GM21576 (cell line): ENCODE data around the gene TEAD3.
A peak's percentile ranks its signal among the peaks of the same experiment; 100 is the strongest.

Source experiments
- ATAC-seq: cut with Tn5 transposase; IDR thresholded peaks from one replicate; pipeline ENCODE4 v1.9.1; 2021; ENCODE audit warnings: mild to moderate bottlenecking, moderate library complexity; ENCODE audit not compliant: unreplicated experiment

Gene TEAD3

GRCh38 chr6:35477028-35477427 is 19.9 kb downstream of the TEAD3 start:
- ATAC-seq = no peak

- ATAC-seq = no peak
Observed at GRCh38 chr6:35476004-35476403, 20.9 kb downstream of the TEAD3 start.

GRCh38 chr6:35475573-35475972 is 21.3 kb downstream of the TEAD3 start:
- no peak for ATAC-seq

DNA sequence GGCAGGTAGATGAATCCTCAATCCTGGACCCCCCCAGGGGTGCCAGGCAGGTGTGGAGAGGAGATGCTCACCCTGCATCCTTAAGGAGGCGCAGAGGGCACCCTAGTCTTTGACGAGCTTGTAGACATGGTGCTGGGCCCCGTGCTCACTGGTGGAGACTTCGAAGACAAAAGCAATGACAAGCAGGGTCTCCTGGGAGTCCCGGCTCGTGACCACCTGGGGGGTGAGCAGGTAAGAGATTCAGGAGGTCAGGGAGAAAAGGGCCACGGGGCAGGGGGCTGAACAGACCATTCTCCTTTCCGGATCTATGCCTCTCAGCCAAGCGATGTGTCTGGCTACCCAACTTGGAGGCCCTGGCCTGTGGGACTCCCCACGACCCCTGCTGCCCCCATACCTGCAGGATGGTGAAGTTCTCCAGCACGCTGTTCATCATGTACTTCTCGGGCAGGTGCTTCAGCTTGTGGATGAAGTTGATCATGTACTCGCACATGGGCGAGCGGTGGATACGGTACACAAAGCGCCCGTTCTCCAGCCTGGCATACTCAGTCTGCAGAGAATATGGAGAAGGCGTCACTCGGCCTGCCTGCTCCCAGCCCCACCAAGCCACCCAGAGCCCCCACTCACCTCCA is 21.8 kb downstream of the TEAD3 start:
- ATAC-seq = no peak

- no peak for ATAC-seq
Observed at GRCh38 chr6:35474131-35474941, 22.5 kb downstream of the TEAD3 start.

DNA sequence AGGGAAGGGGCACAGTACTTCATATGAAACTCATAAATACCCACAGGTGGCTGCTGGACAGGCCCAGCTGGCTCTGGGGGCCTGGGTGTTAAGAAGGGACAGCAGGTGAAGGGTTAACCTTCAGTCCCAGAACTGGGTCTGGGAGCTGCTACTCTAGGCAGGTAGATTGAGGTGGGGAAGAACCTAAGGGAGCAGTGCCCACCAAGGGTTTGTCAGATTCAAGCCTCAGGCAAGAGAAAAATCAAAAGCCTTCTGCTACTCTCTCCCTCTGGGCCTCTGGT is 23.1 kb downstream of the TEAD3 start:
- ATAC-seq = no peak

DNA sequence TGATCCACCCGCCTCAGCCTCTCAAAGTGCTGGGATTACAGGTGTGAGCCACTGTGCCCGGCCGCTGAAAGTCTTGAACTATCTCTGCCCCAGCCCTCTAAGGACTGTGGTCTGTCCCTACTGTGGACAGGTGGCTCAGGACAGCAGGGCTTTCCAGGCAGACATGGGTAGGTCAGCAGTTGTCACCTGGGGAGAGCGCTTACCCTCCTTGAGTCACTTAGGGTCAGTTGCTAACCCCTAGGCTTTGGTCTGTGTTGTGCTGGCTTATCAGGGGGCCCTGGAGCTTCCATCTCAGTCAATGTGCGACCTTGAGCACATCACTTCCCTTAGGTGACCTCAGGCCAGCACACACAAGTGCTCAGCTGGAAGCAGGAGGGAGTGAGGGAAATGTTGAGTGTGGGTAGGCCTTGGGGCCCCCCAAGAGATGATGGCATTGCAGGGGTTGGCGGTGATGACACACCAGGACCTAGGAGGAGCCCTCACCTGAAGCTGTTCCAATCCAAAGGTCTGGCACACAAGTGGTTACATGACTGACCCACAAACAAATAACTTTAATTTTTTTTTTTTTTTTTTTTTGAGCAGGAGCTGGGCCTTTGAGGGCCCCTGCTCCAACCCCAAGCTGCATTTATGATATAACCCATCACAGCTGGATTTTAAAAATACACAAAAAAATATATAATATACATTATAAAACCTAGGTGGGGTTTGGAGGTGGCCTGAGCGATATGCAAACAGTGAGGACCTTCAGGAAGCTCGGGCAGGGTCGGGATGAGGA is 23.6 kb downstream of the TEAD3 start:
- ATAC-seq = no peak

DNA sequence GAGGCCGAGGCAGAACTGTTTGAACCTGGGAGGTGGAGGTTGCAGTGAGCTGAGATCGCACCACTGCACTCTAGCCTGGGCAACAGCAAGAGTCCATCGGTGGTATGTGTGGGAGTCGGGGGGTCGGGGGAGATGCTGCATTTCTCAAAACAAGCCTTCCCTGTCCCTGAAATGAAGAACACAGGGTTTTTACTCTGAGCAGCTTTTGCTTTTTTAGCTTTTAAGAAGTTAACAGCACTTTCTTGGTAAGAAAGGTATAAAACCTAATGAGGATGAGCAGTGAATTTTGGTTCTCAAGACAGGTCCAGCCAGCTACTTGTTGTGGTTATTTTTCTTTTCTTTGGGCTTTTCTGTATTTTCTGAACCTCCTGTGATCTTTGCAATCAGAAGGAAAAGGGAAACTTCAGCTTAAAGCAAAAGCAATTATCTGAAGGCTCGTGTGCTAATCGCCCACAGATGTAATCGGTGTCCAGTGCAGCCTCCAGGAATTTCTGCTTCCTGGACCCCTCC is 25.0 kb downstream of the TEAD3 start:
- ATAC-seq = no peak

GRCh38 chr6:35470663-35471120 is 26.2 kb downstream of the TEAD3 start:
- ATAC-seq = no peak

DNA sequence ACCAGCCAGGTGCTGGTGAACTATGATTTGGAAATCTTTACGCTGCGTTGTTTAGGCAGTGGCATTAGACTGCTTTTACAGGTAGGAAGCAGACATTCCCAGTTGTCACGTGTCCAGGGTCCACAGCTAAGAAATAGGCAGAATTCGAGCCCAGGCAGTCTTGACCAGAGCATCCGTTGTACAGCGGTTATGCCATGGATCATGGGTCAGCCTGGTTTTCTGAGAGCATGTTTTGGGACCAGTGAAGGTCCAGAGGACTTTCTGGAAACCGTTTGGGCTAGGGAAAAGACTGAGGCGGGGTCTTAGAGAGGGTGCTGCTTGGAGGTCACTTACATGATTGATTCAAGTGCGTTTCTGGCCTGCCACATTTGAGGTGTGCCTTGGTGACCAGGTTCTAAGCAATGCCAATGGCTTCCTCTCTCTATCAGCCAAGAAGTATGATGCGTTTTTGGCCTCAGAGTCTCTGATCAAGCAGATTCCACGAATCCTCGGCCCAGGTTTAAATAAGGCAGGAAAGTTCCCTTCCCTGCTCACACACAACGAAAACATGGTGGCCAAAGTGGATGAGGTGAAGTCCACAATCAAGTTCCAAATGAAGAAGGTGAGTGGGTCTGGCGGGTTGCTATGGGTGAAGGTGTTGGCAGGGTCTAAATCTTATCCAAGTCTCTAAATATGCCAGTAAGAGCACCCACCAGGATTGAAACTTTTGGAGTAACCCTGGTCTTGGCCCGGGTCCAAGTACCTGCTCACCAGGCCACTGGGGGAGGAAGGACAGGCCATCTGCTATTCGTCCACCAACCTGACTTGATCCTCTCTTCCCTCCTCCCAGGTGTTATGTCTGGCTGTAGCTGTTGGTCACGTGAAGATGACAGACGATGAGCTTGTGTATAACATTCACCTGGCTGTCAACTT is 26.9 kb downstream of the TEAD3 start:
- ATAC-seq = no peak

GRCh38 chr6:35468980-35469750 is 27.7 kb downstream of the TEAD3 start:
- no peak for ATAC-seq

- ATAC-seq = peak; percentile 74
Observed at GRCh38 chr6:35468181-35468979, 28.5 kb downstream of the TEAD3 start, which contains the start of gene RPL10A. RPL10A (plus strand) TSS chr6:35468401; CDS start chr6:35468435, 34 bp downstream.

DNA sequence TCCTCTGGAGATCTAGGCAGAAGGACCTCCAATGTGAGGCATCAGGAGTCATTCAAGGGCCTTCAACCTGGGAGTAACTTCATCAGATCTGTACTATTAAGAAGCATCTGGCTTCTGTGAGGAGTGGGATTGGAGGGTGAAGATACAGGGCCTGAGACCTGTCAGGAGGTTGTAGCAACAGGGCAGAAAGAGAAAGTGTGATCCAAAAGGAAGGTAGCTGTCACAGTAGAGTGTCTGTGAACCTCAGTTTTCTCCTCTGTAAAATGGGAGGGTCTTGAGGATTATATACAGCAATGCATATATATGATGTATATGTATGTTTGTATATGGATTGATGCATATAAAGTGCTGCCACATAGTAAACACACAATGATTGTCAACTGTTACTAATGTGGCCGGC is 31.2 kb downstream of the TEAD3 start:
- ATAC-seq = no peak

- ATAC-seq = no peak
Observed at GRCh38 chr6:35463292-35463691, 33.6 kb downstream of the TEAD3 start.

DNA sequence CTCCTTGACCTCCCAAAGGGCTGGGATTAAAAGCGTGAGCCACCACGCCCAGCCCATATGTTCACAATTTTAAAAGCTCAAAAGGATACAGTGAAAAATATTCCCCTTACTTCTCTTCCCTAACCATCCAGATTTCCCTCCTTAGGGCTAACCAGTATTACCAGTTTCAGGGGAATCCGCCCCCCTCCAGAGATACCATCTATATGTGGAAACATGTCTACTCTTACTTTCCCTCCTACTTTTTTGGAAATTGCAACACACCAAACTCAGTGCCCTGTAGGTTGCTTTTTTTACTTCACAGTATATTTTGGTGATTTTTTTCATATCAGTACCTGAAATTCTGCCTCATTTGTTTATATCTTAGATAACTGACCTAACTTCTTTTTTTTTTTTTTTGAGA is 35.6 kb downstream of the TEAD3 start:
- ATAC-seq = no peak

- no peak for ATAC-seq
Observed at GRCh38 chr6:35457907-35458306, 39.0 kb downstream of the TEAD3 start.

GRCh38 chr6:35454391-35455110 is 42.3 kb downstream of the TEAD3 start:
- no peak for ATAC-seq

GRCh38 chr6:35453236-35453635 is 43.6 kb downstream of the TEAD3 start:
- ATAC-seq = no peak
